GM18502 (cell line): ENCODE measurements around the gene MOG.
"Not testable (repeated sequence)": the region's sequence is repeated elsewhere in the genome, so short reads cannot be mapped to it uniquely, and the experiment has no call there.

Source experiments
- ATAC-seq: cut with Tn5 transposase; IDR thresholded peaks from one replicate; pipeline ENCODE4 v1.9.1; 2021; ENCODE audit warnings: mild to moderate bottlenecking; ENCODE audit not compliant: unreplicated experiment, poor library complexity

Gene MOG

DNA sequence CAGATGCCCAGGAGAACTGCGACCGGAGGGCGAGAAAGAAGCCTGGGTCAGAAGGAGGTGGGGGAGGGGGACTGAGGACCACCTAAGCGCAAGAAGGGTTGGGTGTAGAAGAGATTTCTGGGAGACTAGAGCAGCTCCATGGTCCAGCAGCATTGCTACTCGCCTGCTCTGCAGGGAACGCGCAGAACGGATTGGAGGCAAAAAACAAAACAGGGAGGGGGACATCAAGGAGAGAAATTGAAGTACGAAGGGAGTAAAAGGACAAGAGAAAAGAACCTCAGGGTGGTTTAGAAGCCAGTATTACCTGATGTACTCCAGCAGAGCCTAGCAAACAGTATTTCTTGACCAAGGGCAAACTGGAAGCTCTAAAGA lies 23.4 kb upstream of the MOG start:
- no peak for ATAC-seq

DNA sequence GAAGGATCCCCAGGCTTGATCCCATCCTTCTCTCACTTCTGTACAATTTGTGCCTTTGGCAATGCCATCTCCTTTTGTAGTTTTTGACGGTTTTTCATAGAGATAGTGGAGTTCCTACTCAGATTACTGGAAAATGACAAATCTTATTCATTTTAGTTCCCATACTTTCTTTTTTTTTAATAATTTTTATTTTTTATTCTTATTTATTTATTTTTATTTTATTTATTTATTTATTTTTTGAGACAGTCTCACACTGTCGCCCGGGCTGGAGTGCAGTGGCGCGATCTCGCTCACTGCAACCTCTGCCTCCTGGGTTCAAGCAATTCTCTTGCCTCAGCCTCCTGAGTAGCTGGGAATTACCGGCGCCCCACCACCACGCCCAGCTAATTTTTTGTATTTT lies 19.6 kb upstream of the MOG start:
- ATAC-seq = no peak

DNA sequence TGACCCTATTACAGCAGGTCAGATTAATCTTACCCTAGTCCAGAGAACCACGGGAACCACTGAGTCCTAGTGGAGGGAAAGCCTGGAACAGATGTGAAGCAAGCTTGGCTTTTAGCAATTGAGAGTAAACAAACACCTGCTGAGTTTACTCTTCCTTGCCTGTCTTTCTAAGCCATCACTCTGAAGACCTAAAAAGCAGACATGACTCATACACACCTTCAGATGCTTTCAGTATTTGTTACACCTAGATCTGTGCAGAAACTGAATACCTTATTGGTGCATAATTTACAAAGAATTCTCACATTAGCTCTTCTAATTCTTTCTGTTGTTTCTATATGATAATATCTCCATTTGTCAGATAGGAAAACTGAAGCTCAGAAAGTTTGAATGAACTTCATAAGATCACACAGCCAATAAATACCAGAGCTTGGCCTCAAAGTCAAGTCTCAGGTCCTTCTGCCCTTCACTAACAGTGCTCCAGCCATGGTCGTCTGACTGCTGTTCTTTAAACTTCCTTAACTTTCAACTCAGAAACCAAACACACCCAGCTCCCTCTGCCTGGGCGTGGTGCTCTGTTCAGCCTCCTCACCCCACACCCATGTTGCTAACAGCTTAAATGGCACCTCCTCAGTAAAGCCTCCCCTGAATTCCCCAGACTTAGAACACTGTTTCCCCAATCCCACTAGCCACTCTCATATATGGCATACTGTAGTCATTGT lies 15.3 kb upstream of the MOG start:
- ATAC-seq = no peak

DNA sequence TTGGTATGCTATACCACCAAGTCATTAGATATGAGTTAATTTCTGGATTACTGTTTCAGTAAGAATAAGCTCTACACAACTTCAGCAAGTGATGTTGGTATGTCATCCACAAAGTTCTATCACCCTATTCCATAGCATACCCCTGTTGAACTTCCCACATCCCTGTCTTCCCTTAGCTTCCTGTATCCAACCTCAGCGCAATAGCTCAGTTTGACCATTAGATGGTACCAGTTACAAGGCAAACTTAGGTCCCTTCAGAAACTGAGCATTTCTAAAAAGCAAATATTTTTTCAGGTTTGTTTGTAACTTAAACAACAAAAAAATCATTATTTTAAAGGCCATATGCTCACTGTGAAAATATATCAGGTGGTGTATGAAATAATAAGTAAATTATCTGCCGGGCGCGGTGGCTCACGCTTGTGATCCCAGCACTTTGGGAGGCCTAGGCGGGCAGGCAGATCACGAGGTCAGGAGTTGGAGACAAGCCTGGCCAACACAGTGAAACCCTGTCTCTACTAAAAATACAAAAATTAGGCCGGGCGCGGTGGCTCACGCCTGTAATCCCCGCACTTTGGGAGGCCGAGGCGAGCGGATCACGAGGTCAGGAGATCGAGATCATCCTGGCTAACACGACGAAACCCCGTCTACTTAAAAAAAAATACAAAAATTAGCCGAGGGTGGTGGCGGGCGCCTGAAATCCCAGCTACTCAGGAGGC lies 8.8 kb upstream of the MOG start:
- no peak for ATAC-seq

DNA sequence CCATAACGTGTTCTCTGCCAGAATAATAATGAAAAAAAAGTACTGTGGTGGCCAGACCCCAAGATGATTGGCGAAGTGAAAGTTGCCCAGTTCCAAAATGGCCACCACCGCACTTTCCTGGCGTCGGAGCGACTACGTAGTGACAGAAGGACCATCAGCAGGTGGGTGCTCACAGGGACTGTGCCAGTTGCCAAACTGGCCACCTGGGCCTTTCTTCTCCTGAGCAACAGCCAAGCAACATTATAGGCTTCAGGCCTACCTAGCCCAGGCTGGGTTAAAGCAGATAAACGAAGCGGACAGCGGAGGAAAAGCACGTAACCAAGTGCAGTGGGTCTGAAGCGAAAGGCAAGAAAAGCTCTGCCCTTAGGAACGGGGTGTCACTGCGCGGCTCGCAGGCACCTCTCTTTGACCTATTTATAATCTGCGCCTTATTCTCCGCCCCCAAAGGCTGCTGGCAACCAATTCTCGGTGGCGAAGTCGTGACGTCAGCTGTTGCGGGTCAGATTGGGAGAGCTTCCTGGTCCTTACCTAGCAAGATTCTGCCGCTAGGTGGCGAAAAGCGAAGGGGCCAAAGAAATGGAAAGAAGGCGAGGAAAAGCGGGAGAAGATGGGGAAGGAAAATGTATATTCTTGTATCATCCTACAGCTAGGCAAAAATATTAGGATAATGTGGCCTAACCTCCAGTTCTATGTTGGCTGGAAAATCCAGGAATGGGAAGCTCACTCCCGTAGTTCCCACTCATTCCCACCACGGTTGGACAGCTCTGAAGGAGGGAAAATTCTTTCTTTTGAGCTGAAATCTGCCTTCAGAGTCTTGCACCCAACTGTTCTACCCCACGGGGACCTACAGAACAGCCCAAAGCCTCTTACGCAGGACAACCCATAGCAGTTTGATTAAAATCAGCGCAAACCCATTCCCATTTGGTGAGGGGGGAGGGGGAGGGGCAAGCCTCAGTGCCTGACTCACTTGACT lies 6.9 kb upstream of the MOG start:
- peak; percentile 97 for ATAC-seq

DNA sequence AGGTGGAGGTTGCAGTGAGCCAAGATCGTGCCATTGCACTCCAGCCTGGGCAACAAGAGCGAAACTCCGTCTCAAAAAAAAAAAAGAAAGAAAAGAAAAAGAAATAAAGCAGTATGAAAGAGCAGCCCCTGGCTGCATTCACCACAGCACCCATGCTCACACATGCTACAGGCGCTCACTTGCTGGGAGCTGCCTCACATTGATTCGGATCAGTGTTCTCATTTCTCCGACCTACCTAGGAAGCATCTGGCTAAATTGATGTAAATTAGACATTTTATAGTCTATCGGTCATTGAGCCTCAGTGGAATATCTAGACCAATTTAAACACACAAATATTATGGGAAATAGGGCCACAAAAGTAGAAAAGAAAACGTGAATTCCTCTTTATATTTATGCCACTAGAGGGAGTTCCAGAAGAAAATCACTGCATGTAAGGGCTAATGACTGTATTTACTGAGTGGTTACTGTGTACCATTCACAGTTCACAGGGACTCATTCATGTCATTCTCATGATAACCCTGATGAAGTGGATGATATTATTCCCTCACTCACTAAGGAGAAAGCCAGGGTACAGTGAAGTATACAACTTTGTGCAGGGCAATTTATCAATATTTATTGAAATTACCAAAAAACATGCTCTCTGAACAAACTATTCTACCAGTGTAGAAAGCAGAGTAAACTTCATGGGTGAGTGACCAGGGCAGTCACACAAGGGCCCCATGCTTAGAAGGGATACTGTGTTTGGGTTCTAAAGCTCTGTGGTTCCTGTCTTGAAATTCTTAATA lies 5.3 kb upstream of the MOG start:
- no peak for ATAC-seq

DNA sequence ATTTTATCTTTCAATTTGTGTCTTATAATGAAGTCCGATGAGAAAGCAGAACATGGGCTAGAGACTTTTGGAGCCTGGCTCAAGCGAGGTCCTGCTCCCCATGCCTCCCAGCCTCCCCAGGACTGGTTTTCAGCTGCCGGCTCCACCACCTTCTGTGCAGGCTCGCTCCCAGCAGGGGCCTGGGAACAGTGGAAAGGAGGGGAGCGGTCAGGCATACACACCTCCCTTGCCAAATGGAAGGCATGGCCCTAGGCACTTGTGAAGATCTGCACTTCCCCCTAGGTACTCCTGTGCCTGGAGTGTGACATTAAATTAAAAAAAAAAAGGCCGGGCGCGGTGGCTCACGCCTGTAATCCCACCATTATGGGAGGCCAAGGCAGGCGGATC lies 4.7 kb upstream of the MOG start:
- ATAC-seq = no peak

DNA sequence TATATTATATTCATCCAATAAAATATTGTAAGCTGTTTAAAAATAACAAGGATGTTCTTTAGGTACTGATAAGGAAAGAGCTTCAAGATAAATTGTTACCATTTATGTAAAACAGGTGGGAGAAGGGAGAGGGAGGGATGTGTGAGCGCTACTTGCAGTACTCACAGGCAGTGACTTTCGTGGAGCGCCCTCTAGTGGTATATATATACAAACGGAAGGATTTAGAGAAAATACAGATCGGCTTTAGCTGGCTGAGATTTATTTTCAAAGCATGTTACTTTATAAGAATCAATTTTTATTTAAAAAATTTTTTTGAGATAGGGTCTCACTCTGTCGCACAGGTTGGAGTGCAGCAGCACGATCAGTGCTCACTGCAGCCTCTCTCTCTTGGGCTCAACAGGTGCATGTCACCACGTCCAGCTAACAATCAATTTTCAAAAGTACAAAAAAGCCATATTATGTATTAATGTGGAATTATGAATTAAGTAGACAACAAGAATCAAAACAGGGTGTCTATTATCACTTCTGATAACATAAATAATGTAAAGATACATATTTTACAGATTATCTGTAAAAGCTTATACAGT lies 3.3 kb upstream of the MOG start:
- ATAC-seq = no peak

DNA sequence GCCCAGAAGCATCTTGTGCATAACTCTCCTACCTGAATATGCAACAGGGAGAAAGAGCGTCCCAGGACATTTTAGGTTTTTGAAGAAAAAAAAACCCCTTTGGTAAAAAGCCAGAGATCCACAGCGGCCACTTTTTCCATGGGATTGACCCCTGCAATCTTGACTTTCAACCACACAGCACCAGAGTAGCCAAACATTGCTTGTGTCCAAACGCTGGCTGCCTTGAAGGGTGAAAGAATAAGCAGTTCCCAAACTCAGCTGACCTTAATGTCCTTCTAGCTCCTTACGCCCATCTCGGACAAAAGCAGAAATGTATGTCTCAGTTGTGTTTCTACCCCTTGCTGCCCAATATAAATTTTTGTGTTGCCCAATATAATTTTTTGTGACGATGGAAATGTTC lies 1.2 kb upstream of the MOG start:
- no peak for ATAC-seq

DNA sequence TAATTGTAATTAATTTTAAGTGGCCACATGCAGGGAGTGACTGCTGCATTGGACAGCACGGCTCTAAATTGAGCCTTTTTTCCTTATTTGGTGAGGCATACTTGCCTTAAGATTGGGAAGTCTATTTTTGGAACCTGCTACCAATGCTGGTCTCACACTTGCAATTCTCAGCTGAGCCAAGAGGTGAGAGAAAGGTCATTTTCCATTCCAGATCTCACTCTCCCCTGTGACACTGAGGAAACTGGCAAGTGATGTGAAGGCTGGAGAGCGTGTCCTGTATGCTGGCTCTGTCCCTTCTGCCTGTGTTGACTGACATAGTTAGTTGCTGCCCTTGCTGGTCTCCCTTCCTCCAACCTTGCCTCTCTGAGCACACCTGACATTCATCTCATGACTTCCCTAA lies 735 bp upstream of the MOG start:
- no peak for ATAC-seq

DNA sequence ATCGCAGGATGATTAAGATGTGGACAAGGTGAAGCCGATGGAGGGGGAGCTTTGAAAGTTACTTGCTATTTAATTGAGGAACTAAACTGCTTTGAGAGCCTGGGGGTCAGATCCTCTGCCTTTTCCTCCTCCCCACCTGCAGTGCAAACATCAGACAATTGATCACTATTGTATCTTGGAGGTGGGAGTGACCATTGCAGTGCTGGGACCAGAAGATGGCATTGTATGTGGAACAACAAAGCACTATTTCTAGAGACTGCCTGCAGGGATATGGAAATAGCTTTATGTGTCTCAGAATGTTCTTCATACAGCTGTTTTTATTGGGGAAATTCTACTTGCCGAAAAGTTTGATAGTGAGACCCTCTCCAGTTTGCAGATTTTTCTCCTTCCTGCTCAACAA lies 4.2 kb downstream of the MOG start:
- no peak for ATAC-seq

DNA sequence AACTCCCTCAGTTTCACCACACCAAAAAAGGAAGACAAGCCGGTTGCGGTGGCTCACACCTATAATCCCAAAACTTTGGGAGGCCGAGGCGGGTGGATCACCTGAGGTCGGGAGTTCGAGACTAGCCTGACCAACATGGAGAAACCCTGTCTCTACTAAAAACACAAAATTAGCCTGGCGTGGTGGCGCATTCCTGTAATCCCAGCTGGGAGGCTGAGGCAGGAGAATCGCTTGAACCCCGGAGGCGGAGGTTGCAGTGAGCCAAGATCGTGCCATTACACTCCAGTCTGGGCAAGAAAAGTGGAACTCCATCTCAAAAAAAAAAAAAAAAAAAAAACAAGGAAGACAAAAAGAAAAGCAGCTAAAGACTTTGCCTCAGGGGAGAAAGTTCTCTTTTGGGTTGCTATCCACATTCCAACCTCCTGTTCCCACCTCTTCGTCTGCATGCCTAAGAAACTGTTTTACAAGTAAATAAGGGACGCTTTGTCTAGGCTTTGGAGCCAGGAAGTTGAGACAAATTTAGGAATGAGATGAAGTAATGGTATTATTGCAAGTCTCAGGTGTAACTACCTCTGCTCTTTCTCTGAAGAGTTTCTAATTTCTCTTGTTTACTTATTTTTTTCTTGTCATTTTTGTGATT lies 4.7 kb downstream of the MOG start:
- not testable (repeated sequence) for ATAC-seq

DNA sequence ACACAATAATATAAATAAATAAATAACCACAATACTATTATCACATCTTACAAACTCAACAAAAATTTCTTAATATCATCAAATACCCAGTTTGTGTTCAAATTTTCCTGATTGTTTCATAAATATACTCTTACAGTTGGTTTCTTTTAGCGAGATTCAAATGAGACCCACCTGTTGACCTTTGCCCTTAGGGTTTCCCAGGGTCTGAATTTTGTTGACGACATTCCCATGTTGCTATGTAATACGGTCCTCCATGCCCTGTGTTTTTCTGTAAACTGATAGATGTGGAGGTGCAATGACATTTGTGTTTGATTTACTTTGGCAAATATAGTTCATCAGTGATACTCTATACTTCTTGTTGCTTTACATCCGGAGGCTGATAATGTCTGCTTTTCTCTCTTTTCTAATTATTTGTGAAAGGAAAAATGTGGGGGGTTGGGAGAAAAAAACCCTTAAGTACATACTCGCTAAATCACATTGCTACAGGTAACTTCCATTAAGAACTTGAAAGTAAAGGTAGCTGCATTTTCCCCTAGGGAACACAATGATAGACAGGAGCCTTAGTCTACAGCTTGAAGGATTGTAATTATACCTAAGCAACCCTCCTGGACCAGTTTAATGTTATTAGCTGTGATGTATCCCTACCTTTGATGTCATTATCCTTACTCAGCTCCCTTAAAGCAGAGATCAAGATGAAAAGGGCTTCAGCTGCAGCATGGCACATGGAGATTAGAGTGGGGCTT lies 6.6 kb downstream of the MOG start:
- no peak for ATAC-seq

DNA sequence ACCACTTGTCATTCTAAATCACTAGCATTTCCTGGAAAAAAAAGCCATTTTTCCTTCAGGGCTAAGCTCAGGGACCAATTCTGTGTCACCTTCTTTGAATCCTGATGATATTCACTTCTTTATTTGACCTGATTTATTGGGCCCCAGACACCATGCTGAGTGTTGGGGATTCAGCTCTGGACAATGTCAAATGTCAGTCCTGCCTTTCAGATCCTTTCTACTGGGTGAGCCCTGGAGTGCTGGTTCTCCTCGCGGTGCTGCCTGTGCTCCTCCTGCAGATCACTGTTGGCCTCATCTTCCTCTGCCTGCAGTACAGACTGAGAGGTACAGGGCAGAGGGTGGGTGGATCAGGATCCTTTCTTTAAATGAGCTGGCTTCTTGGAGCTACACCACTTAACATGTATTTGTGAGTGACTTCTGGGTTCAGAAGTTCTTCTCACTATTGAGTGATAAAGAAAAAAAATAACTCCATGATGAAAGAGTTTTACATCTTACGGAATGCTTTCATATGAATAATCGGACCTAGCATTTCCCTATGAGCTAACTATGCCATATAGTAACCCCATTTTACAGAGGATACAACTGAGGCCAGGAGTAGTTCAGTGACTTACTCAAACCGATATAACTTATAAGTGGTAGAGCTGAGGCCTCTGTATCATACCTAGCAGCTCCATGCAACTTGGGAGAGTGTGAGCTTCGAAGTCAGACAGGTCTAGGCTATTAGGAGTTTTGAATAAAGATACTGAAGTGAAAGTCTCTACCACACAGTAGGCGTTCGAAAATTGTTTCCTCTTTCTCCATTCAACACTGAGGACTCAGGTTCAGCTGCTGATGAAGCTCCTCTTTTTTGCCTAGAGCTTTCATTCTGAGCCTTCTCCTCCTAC lies 9.3 kb downstream of the MOG start:
- ATAC-seq = no peak

DNA sequence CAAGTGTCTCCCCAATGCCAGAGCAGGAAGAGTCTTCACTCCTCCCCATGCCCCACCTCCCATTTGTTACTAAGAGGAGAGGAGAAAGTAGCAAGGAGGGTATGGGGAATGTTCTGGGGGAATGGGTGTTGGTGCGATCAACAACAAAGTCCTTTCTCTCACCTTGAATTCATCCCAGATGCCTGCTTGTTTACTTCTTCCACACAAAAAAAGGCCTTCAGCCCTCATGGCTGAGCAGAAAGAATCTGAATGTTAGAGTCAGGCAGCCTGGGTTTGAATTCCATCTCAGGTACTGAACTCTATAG lies 9.9 kb downstream of the MOG start:
- no peak for ATAC-seq

DNA sequence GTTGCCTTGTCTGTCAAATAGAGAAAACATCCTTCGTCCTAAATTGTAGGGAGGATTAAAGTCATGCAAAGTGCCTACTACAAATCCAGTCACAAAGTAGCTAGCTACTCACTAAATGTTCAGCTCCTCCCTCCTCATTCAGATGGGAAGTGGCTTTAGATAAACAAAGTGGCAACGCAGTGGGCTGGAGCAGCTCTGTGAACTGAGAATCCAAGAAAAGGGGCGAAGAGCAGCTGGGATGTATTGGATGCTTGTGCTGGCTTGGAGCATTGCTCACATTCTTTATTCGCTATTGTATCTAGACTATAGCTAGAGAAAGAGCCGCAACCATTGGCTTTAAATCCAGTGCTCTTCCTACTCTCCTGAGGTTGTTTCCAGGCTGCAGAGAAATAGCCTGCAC lies 10.3 kb downstream of the MOG start:
- no peak for ATAC-seq

DNA sequence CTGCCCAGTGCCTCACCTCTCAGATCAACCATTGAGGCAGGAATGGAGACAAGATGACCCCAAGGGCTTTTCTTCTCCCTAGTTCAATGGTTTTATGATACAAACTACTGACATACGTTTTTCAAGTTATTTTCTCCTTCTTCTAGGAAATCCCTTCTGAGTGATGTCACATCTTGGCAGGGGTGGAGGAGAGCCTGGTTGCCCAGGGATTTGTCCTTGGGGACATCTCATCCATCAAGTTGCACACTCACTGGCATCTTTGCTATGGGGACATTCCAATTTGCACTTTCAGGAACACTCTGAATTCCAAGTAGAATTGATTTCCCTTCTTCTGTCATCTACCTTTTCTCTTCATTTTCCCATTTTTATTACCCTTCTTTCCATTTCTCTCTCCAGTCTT lies 14.1 kb downstream of the MOG start:
- ATAC-seq = no peak

DNA sequence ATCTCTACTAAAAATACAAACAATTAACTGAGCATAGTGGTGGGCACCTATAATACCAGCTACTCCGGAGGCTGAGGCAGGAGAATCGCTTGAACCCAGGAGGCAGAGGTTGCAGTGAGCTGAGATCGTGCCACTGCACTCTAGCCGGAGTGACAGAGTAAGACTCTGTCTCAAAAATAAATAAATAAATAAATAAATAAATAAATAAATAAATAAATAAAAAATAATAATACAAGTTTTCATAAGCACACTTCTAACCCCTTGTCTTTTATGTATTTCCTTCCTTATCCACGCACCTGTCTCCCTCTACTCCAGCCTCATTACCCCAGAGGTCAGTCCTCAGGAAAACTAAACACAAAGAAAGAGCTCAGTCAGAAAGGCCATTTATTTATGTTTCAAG lies 15.2 kb downstream of the MOG start:
- ATAC-seq = not testable (repeated sequence)
